ENCODE data around the gene TMEM169.

- TF ChIP-seq CTCF (IDR thresholded peaks at IDR 0.05) (peak; percentile 60), ZFX (IDR thresholded peaks at IDR 0.05; ENCODE audit: borderline replicate concordance) (no peak)
Observed at GRCh38 chr2:216139884-216140283, 58.2 kb downstream of the TMEM169 start.
